ENCODE results near the gene INPP5J. TPM values are rescaled to one million over a fixed set of nuclear protein-coding genes. Genes with fewer than 3 reads are reported as not detected.

Gene INPP5J
- total and polyA plus RNA-seq, 10 of the 15 experiments (the other 5 are each of a cell fraction or from before 2014, with no cell fraction given), result 0.18 to 2.8 (median 1.5) TPM; not detected in 1

GRCh38 chr22:31107178-31107893, 15.4 kb upstream of the INPP5J start, which contains the start of gene SELENOM (continued):
- TF ChIP-seq CUX1 (IDR thresholded peaks at IDR 0.05; ENCODE audit: insufficient replicate concordance, low read depth, low read length), result no peak
- no peak for TF ChIP-seq TAF1 (IDR thresholded peaks at IDR 0.05; ENCODE audit: borderline replicate concordance, low read depth, low read length)
- no peak for TF ChIP-seq REST (IDR thresholded peaks at IDR 0.05; ENCODE audit: low read depth, low read length)
- 0 out of 2 replicates have a peak, but pooled peaks have one; percentile 18 for TF ChIP-seq CHD2 (IDR thresholded peaks at IDR 0.05; ENCODE audit: borderline replicate concordance, low read depth, low read length)
- no peak for TF ChIP-seq ZNF622 (IDR thresholded peaks at IDR 0.05)
- TF ChIP-seq ZNF217 (IDR thresholded peaks at IDR 0.05), result no peak
- TF ChIP-seq ZNF274 (IDR thresholded peaks at IDR 0.05; ENCODE audit: insufficient read depth, insufficient read length), result no peak
- TF ChIP-seq MTA3 (IDR thresholded peaks at IDR 0.05; ENCODE audit: borderline replicate concordance, low read length), result no peak
- TF ChIP-seq NR2F1 (conservative IDR thresholded peaks at IDR 0.05), result no peak
- peak; percentile 26; the same call in 1 of the 2 replicates for TF ChIP-seq POLR2AphosphoS5 (IDR thresholded peaks at IDR 0.05; ENCODE audit: low read length)
- peak; percentile 66; the same call in 1 of the 2 replicates for TF ChIP-seq IKZF1 (conservative IDR thresholded peaks at IDR 0.05)
- no peak for TF ChIP-seq NFXL1 (IDR thresholded peaks at IDR 0.05; ENCODE audit: borderline replicate concordance)
- TF ChIP-seq SMAD5 (IDR thresholded peaks at IDR 0.05; ENCODE audit: low read depth), result no peak
- TF ChIP-seq RBBP5 (conservative IDR thresholded peaks at IDR 0.05), result no peak
- no peak for TF ChIP-seq RUNX3 (IDR thresholded peaks at IDR 0.05; ENCODE audit: low read length)
- TF ChIP-seq RELA (IDR thresholded peaks at IDR 0.05; ENCODE audit: borderline replicate concordance, partially characterized antibody), result no peak

Measured in GM12878 (cell line).